Iris pigment epithelial cell (primary cell): ENCODE data around the gene PRDM8.
"Not testable (repeated sequence)": the region's sequence is repeated elsewhere in the genome, so short reads cannot be mapped to it uniquely, and the experiment has no call there.

ENCODE experiments used
- DNase-seq: peaks from one replicate; pipeline ENCODE4 v3.0.0-alpha.2; 2011; ENCODE audit warnings: low read depth

Gene PRDM8

GRCh38 chr4:80196922-80197573 lies at the start of gene PRDM8:
PRDM8 (plus strand) TSS chr4:80197503; CDS start chr4:80200081, 2,578 bp downstream.
- no peak for DNase-seq

GRCh38 chr4:80150387-80151180 lies 46.7 kb upstream of the PRDM8 start:
- no peak for DNase-seq

GRCh38 chr4:80151981-80152380 lies 45.3 kb upstream of the PRDM8 start:
- DNase-seq, result no peak

- peak; percentile 69 for DNase-seq
Measured at GRCh38 chr4:80153874-80154544, 43.3 kb upstream of the PRDM8 start.

GRCh38 chr4:80154545-80154933 lies 42.8 kb upstream of the PRDM8 start:
- peak; percentile 33 for DNase-seq

GRCh38 chr4:80155316-80155982 lies 41.9 kb upstream of the PRDM8 start:
- DNase-seq, result no peak

- DNase-seq, result peak; percentile 47
Measured at GRCh38 chr4:80156410-80156809, 40.9 kb upstream of the PRDM8 start.

- DNase-seq, result no peak
Measured at GRCh38 chr4:80161413-80162058, 35.8 kb upstream of the PRDM8 start.

- DNase-seq, result no peak
Measured at GRCh38 chr4:80162418-80162817, 34.9 kb upstream of the PRDM8 start.

- no peak for DNase-seq
Measured at GRCh38 chr4:80165855-80166254, 31.4 kb upstream of the PRDM8 start.

- peak; percentile 57 for DNase-seq
Measured at GRCh38 chr4:80171251-80171650, 26.1 kb upstream of the PRDM8 start.

- no peak for DNase-seq
Measured at GRCh38 chr4:80171656-80172055, 25.6 kb upstream of the PRDM8 start.

GRCh38 chr4:80172203-80172602 lies 25.1 kb upstream of the PRDM8 start:
- no peak for DNase-seq

- peak; percentile 79 for DNase-seq
Measured at GRCh38 chr4:80173401-80173800, 23.9 kb upstream of the PRDM8 start.

- DNase-seq, result peak; percentile 64
Measured at GRCh38 chr4:80173841-80174240, 23.5 kb upstream of the PRDM8 start.

GRCh38 chr4:80177793-80178192 lies 19.5 kb upstream of the PRDM8 start:
- DNase-seq, result not testable (repeated sequence)

- DNase-seq, result no peak
Measured at GRCh38 chr4:80178964-80179363, 18.3 kb upstream of the PRDM8 start.

GRCh38 chr4:80179637-80180161 lies 17.6 kb upstream of the PRDM8 start:
- no peak for DNase-seq

GRCh38 chr4:80180743-80181142 lies 16.6 kb upstream of the PRDM8 start:
- peak; percentile 28 for DNase-seq

- no peak for DNase-seq
Measured at GRCh38 chr4:80182237-80182866, 15.0 kb upstream of the PRDM8 start.
